Adrenal gland (tissue), 5 donors: ENCODE data around the gene ENAH.

Experiments used
- POLR2A ChIP-seq, 2 donors: fragments of 450-650 bp; IDR thresholded peaks; one replicate each; pipeline ENCODE4 v1.6.1; 2017; ENCODE audit warnings: antibody characterized with exemption in 2 of 2, mild to moderate bottlenecking in 2 of 2, moderate library complexity in 1 of 2
- TF ChIP-seq, protein P1 (sequence below), 6 experiments: fragments of 450-650 bp in 4 of 6; fragments of 200-600 bp in 2 of 6; sonication (generic) in 1 of 6; IDR thresholded peaks; 1 replicate in 5 of 6; 2 replicates in 1 of 6; pipeline versions ENCODE4 v1.5.1 to v1.8.0; 2016 to 2021; ENCODE audit warnings: antibody characterized with exemption in 6 of 6, mild to moderate bottlenecking in 2 of 6, moderate library complexity in 1 of 6
- donor health status: DM: no; HTN: no; CAD: no.

DNA sequence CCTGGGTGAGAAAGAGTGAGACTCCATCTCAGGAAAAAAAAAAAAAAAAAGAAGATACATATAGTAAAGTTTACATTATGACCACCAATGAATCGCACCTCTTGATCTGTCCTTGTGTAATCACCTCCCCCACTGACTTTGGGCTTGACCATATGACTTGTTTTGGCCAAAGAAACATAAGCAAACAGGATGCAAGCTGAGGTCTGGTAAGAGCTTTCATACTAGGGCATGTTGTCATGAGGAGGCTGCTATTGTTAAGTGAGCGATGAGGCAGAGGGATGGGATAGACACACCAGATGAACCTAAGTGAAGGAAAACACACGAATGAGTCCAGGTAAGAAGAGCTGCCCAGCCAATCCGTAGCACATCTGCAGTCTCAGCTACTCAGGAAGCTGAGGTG is 10.7 kb downstream of the ENAH start:
- TF ChIP-seq POLR2A (IDR thresholded peaks at IDR 0.05) = no peak
- TF ChIP-seq, protein P1, sequence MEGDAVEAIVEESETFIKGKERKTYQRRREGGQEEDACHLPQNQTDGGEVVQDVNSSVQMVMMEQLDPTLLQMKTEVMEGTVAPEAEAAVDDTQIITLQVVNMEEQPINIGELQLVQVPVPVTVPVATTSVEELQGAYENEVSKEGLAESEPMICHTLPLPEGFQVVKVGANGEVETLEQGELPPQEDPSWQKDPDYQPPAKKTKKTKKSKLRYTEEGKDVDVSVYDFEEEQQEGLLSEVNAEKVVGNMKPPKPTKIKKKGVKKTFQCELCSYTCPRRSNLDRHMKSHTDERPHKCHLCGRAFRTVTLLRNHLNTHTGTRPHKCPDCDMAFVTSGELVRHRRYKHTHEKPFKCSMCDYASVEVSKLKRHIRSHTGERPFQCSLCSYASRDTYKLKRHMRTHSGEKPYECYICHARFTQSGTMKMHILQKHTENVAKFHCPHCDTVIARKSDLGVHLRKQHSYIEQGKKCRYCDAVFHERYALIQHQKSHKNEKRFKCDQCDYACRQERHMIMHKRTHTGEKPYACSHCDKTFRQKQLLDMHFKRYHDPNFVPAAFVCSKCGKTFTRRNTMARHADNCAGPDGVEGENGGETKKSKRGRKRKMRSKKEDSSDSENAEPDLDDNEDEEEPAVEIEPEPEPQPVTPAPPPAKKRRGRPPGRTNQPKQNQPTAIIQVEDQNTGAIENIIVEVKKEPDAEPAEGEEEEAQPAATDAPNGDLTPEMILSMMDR (IDR thresholded peaks at IDR 0.05) = no peak
